Naive thymus-derived CD8-positive, alpha-beta T cell (primary cell): ENCODE measurements around the gene RAP1B. TPM values are rescaled to one million over a fixed set of nuclear protein-coding genes. Genes with fewer than 3 reads are reported as not detected.

Experiments
- ATAC-seq, 2 donors: fragments of 150-1000 bp; cut with Tn5 transposase in 1 of 2; sonication (Bioruptor Pico), chemical (Tn5 transposase) in 1 of 2; 1 replicate in 1 of 2; 2 replicates in 1 of 2; pipeline ENCODE4 v1.10.0; 2021; ENCODE audit warnings: mild to moderate bottlenecking in 2 of 2, moderate library complexity in 2 of 2
- POLR2A ChIA-PET: fragments of 350-600 bp; sonication (Branson Sonifier 250); formaldehyde crosslinking; loops from one replicate; lab custom pipeline; 2021; ENCODE audit warnings: antibody characterized with exemption; lab: Charles Lee
- DNase-seq, 10 donors: peaks; one replicate each; pipeline versions ENCODE4 v3.0.0 to v3.0.0-alpha.2; 2020 to 2022
- H3K27ac Mint-ChIP-seq, 10 donors: one replicate each; pipeline ENCODE4 v1.8.0; 2020 to 2022; ENCODE audit warnings: mild to moderate bottlenecking in 10 of 10, mixed read lengths in 10 of 10, moderate library complexity in 4 of 10, inconsistent platforms in 1 of 10
- H3K27me3 Mint-ChIP-seq, 5 donors: one replicate each; pipeline ENCODE4 v1.8.0; 2021 to 2022; ENCODE audit warnings: mixed read lengths in 5 of 5
- H3K36me3 Mint-ChIP-seq, 3 donors: one replicate each; pipeline ENCODE4 v1.8.0; 2020 to 2022; ENCODE audit warnings: mixed read lengths in 3 of 3, mild to moderate bottlenecking in 2 of 3, inconsistent platforms in 1 of 3
- H3K4me1 Mint-ChIP-seq, 4 donors: one replicate each; pipeline ENCODE4 v1.8.0; 2021 to 2022; ENCODE audit warnings: mixed read lengths in 4 of 4
- H3K4me3 Mint-ChIP-seq, 10 donors: one replicate each; pipeline ENCODE4 v1.8.0; 2020 to 2022; ENCODE audit warnings: mild to moderate bottlenecking in 10 of 10, mixed read lengths in 10 of 10, moderate library complexity in 6 of 10, inconsistent platforms in 1 of 10
- H3K9me3 Mint-ChIP-seq, 9 donors: one replicate each; pipeline ENCODE4 v1.8.0; 2020 to 2022; ENCODE audit warnings: mixed read lengths in 9 of 9, mild to moderate bottlenecking in 3 of 9, inconsistent platforms in 1 of 9, moderate library complexity in 1 of 9
- polyA plus RNA-seq, 3 donors: library from polyadenylated mRNA; unstranded; fragments of 300-500 nt; fragmentation: Illumina TruSeq; gene quantifications; one replicate each; pipeline ENCODE4 v1.2.3, GENCODE V29; 2021
- total RNA-seq, 8 experiments: library from RNA in 2 of 8; stranded (reverse) in 2 of 8; gene quantifications; one replicate each; pipeline ENCODE4 v1.2.3 and lab custom pipeline; 2021 to 2026

RAP1B gene
- total RNA-seq (100 to 1,000 TPM; 254 to 288 TPM), polyA plus RNA-seq (100 to 1,000 TPM; 562 to 708 (median 574) TPM), total RNA-seq (lab: John Stamatoyannopoulos, UW) (140 to 181 (median 163) reads per million in 6 experiments)

DNA sequence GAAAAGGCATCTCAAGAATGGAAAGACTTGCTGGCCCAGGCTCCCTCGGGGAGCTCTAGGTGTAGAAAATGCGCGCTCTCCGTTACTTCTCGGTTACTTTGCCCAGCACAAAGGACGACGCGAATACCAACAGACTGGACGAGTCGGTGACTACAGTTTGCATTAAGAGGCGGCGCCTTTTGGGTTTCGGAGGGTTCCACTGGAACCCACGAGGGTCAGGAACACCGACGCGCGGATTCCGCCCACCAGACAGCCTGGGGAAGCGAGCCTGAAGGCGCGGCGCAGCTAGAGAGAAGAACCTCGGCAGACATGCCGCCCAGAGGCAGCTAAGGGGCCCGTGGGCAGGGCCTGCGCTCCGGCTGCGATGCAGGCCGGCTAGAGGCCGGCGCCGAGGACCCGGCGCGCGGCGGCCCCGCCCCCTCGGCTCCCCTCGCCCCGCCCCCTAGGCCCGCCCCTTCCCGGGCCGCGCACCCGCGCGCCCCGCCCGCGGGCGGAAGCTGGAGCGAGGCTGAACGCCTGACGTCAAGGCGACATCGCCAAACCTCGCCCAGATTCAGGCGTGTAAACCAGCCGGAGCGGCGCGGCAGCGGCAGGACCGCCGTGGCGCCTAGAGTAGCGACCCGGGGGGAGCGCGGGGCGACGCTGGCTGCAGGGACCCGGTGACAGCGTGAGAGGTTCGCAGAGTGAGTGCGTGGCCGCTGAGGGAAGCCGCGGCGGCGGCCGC, at the start of gene RAP1B:
Gene RAP1B (plus strand): TSS at position 530 of the 724 bp plus-strand sequence. CDS start 37,826 bp downstream, outside the sequence.
- Mint-ChIP-seq H3K27ac (peak within 1 kb of the TSS; percentile 97 to 99 (median 98)), H3K36me3 (peaks cover 7 to 33% (median 10%) of the 10 kb centered on the region in 3 donors), H3K4me1 (peaks cover 22 to 52% (median 46%) of the 10 kb centered on the region in 4 donors), H3K9me3 (no peaks in the 10 kb centered on the region), H3K27me3 (no peaks in the 10 kb centered on the region), H3K4me3 (peak within 1 kb of the TSS; percentile 95 to 99 (median 98))
- POLR2A ChIA-PET: interaction anchor here (0.6 to 9.1 kb wide), 41 partner anchors 8 to 962 kb away, joined by 3 to 129 read pairs (median 5); partner anchors contain the start of genes DYRK2, MDM2, NUP107 and SLC35E3
- DNase-seq (peak; percentile 83 to 94 (median 89)), ATAC-seq (peak; percentile 79 to 82)

DNA sequence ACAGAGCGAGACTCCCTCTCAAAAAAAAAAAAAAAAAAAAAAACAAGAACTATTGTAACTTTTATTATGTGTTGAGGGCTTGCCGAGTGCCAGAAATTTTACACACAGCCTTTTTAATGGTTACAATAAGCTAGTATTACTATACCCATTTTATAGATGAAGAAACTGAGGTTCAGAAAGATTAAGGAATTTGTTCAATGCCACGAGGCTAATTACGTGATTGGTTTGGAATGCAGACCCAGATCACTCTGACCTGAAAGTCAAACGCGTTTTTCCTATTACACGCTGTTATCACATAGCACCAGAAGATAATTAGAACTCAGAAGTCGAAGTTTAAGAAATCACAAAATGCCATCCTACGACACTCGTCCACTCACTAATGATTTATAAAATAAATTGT, 48.9 kb upstream of the RAP1B start:
- Mint-ChIP-seq H3K4me3 (no peak overlapping the region), H3K4me1 (peaks cover 24 to 43% (median 39%) of the 10 kb centered on the region in 4 donors), H3K9me3 (no peaks in the 10 kb centered on the region), H3K36me3 (no peaks in the 10 kb centered on the region), H3K27ac (peak overlapping the region in 2 of 10 donors; percentile 25 to 27), H3K27me3 (no peaks in the 10 kb centered on the region)
- POLR2A ChIA-PET: interaction anchor here (0.6 kb wide), 1 partner anchor 99 kb away, joined by 3 read pairs; no protein-coding TSS in a partner anchor
- DNase-seq (no peak), ATAC-seq (no peak)

DNA sequence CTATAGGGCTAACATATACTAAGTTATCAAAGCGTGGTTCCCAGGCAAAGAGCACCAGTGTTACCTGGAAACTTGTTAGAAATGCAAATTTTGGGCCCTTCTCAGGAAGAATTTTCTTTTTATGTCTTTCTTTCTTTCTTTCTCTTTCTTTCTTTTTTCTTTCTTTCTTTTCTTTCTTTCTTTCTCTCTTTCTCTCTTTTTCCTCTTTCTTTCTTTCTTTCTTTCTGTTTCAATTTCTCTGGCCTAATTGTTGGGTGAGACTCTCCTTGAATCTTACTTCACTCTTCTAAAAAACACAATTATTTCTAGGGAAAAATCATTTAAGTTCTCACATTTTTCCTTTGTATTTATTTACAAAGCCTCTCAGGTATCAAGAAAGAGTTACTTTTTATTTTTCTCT, 46.5 kb upstream of the RAP1B start:
- POLR2A ChIA-PET: interaction anchor here (1.8 to 2.0 kb wide), 2 partner anchors 23 to 46 kb away, joined by 4 to 8 read pairs; partner anchors contain the start of gene RAP1B
- H3K27me3 Mint-ChIP-seq: no peaks in the 10 kb centered on the region
- no peak for ATAC-seq
- peaks cover 15 to 29% (median 25%) of the 10 kb centered on the region in 4 donors for H3K4me1 Mint-ChIP-seq
- no peaks in the 10 kb centered on the region for H3K9me3 Mint-ChIP-seq
- no peak for DNase-seq
- H3K36me3 Mint-ChIP-seq: no peaks in the 10 kb centered on the region
- H3K4me3 Mint-ChIP-seq: peak overlapping the region in 3 of 10 donors; percentile 1 to 74 (median 49)
- peak overlapping the region in 8 of 10 donors; percentile 10 to 96 (median 40) for H3K27ac Mint-ChIP-seq

DNA sequence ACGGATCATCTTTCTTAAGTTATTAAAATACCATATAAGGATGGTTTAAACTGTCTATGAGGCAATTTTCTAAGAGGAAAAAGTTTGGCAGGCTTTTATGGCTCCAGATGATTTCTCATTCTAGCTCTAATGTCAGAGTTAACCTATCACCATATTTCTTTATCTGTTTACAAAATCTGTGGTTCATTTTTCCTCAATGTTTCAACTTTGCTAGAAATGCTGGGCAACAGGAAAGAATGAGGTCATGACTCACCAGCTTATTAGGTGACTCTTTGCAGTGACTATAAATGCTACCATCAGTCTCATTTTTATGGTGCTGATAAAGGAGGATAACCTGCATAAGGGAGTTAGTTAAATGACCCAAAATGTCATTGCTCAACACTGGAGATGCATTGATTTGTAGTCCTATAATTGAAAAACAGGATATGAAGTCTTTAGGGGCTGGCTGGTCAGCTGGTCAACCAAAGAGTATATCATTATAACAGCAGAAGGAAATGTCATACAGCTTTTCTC, 45.3 kb upstream of the RAP1B start:
- no peak for DNase-seq
- Mint-ChIP-seq H3K36me3 (no peaks in the 10 kb centered on the region), H3K27me3 (no peaks in the 10 kb centered on the region), H3K4me3 (no peak overlapping the region), H3K27ac (peak overlapping the region in 1 of 10 donors; percentile 31), H3K4me1 (peaks cover 11 to 23% (median 22%) of the 10 kb centered on the region in 4 donors), H3K9me3 (no peaks in the 10 kb centered on the region)
- POLR2A ChIA-PET: interaction anchor here (0.7 to 2.0 kb wide), 4 partner anchors 16 to 48 kb away, joined by 3 to 8 read pairs (median 4); no protein-coding TSS in a partner anchor
- peak in 1 of 2 donors; percentile 44 for ATAC-seq

DNA sequence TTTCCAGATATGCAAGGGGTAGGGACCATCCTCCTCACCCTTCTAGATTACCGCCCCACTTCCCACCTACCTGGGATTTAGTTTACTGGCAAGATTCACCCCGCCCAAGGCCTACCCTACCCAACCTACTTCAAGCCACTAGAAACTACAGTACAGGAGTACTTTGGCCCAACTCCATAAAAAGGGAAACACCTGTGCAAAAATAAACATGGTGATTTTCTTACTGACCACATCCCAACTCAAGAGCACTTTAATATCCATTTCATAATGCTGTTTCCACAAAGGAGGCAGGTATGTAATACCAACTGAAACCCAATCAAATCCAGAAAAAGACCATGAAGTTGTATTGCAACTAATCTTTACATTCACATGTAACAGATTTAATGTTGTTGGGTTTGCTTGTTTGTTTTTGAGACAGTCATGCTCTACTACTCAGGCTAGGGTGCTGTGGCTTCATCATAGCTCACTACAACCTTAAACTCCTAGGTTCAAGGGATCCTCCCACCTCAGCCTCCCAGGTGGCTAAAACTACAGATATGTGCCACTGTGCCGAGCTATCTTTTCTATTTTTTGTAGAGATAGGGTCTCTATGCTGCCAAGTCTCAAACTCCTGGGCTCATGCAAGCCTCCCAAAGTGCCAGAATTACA, 41.7 kb upstream of the RAP1B start:
- ATAC-seq (no peak), DNase-seq (no peak)
- Mint-ChIP-seq H3K4me3 (no peak overlapping the region), H3K36me3 (no peaks in the 10 kb centered on the region), H3K9me3 (no peaks in the 10 kb centered on the region), H3K27me3 (no peaks in the 10 kb centered on the region), H3K27ac (peak overlapping the region in 1 of 10 donors; percentile 68), H3K4me1 (peaks cover 9 to 39% (median 32%) of the 10 kb centered on the region in 4 donors)
- POLR2A ChIA-PET: interaction anchor here (0.5 to 0.7 kb wide), 3 partner anchors 38 to 871 kb away, joined by 3 to 6 read pairs (median 4); no protein-coding TSS in a partner anchor

DNA sequence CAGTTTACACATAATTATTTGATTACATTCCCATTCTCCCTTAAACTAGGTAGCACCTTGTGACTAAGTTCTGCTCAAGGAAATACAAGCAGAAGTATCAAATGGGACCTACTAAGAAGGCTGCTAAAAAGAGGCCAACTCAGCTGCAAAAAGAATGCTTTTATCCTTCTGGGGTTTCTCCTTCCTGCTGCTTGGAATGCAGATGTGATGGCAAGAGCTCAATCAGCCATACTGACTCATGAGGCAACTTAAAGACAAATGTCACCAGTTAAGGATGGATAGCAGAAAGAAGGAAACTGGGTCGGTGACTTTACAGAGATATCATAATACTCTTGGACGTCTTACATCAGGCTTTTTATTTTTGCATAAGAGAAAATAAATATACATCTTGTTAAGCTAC, 38.0 kb upstream of the RAP1B start:
- Mint-ChIP-seq H3K9me3 (no peaks in the 10 kb centered on the region), H3K4me3 (peak overlapping the region in 1 of 10 donors; percentile 15), H3K27me3 (no peaks in the 10 kb centered on the region), H3K27ac (peak overlapping the region in 7 of 10 donors; percentile 4 to 68 (median 30)), H3K36me3 (no peaks in the 10 kb centered on the region), H3K4me1 (peaks cover 7 to 36% (median 22%) of the 10 kb centered on the region in 4 donors)
- POLR2A ChIA-PET: interaction anchor here (0.7 to 2.2 kb wide), 4 partner anchors 9 to 38 kb away, joined by 3 to 7 read pairs (median 6); partner anchors contain the start of gene RAP1B
- no peak for ATAC-seq
- no peak for DNase-seq

DNA sequence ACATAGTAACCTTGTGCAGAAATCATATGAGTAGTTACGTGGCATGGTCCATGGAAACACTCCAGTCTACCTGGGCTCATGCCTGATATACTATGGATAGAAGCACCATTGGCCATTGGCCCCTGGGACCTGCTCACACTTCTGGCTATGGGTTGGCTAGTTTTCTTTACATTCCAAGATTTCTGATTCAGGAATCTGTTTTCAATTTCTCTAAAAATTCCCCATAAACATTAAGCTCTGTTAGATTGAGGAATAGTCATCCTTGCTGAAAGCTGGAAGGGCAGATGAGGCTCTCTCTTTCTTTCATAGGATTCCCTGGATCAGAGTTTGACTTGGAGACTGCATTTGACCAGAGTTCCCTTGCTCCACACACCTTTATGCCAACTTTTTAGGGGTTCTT, 37.3 kb upstream of the RAP1B start:
- no peaks in the 10 kb centered on the region for H3K27me3 Mint-ChIP-seq

DNA sequence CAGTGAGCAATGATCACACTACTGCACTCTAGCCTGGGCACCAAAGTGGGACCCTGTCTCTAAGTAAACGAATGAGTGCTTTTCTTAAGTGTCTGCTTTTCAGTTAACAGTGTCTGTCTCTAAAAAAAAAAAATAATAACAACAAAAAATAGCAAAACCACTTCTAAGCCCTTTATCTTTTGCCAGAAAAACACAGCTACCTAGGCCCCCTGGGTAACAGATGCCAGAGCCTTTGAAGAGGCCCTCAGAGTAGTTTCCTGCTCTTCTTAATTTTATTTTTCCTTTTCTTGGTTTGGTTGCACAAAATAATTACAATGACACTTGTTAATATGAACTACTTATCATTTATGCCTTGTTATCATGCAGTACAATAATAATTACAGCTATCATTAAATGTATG, 32.8 kb upstream of the RAP1B start:
- peak in 2 of 10 donors; percentile 44 to 45 for DNase-seq
- Mint-ChIP-seq H3K27ac (peak overlapping the region; percentile 47 to 94 (median 92)), H3K9me3 (no peaks in the 10 kb centered on the region)

More for the DNA sequence above, 37.3 kb upstream of the RAP1B start:
- POLR2A ChIA-PET: interaction anchor here (0.8 to 1.4 kb wide), 2 partner anchors 34 to 37 kb away, joined by 3 to 6 read pairs; partner anchors contain the start of gene RAP1B
- no peaks in the 10 kb centered on the region for H3K36me3 Mint-ChIP-seq
- H3K4me1 Mint-ChIP-seq: peaks cover 9 to 44% (median 30%) of the 10 kb centered on the region in 4 donors
- DNase-seq: no peak
- H3K27ac Mint-ChIP-seq: peak overlapping the region in 1 of 10 donors; percentile 25
- no peak for ATAC-seq
- H3K4me3 Mint-ChIP-seq: no peak overlapping the region
- H3K9me3 Mint-ChIP-seq: no peaks in the 10 kb centered on the region

DNA sequence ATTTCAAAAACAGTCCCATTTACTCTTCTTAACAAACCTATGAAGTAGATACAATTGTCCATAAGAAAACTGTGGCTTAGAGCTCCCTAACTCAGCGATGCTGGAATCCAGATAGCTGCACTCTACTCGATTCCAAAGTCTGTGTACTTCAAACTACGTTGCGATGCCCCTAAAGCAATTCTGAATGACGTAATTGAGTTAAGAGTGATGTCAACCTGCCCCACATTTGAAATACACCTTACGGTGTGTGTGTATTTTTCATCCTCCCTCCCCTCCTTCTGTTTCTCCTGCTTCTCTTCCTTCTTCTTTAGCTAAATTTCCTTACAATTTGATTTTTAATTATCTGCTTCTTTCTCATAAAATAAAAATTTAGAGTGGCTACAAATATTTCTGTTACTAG, 31.9 kb upstream of the RAP1B start:
- POLR2A ChIA-PET: interaction anchor here (0.7 to 5.1 kb wide), 14 partner anchors 8 to 214 kb away, joined by 3 to 52 read pairs (median 5); partner anchors contain the start of gene RAP1B
- peak overlapping the region; percentile 81 to 94 (median 92) for H3K27ac Mint-ChIP-seq
- H3K9me3 Mint-ChIP-seq: no peaks in the 10 kb centered on the region
- H3K4me1 Mint-ChIP-seq: peaks cover 17 to 58% (median 42%) of the 10 kb centered on the region in 4 donors
- H3K36me3 Mint-ChIP-seq: no peaks in the 10 kb centered on the region
- H3K27me3 Mint-ChIP-seq: no peaks in the 10 kb centered on the region
- peak overlapping the region in 9 of 10 donors; percentile 59 to 75 (median 70) for H3K4me3 Mint-ChIP-seq
- DNase-seq (no peak), ATAC-seq (peak; percentile 24 to 61)

More for the DNA sequence above, 32.8 kb upstream of the RAP1B start:
- Mint-ChIP-seq H3K36me3 (no peaks in the 10 kb centered on the region), H3K27me3 (no peaks in the 10 kb centered on the region), H3K4me3 (peak overlapping the region; percentile 1 to 70 (median 54)), H3K4me1 (peaks cover 15 to 53% (median 35%) of the 10 kb centered on the region in 4 donors)
- ATAC-seq: peak; percentile 59 to 64
- POLR2A ChIA-PET: interaction anchor here (0.5 to 5.1 kb wide), 13 partner anchors 9 to 213 kb away, joined by 3 to 52 read pairs (median 4); partner anchors contain the start of gene RAP1B

DNA sequence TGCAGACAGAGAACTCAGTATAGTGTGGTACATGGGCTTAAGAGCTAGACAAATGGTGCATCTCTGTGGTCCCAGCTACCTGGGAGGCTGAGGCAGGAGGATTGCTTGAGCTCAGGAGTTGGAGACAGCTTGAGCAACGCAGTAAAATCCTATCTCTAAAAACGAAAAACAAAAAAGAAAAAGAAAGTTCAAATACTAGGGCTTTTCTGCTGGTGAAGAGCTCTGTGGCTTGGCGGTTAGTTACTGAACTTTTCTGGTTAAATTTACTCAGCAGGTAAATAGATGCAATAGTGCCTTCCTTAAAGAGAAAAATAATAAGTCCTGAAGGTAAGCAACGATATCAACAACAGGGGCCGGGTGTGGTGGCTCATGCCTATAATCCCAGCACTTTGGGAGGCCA, 31.4 kb upstream of the RAP1B start:
- Mint-ChIP-seq H3K9me3 (no peaks in the 10 kb centered on the region), H3K27me3 (no peaks in the 10 kb centered on the region), H3K4me1 (peaks cover 17 to 62% (median 46%) of the 10 kb centered on the region in 4 donors), H3K36me3 (no peaks in the 10 kb centered on the region), H3K4me3 (peak overlapping the region; percentile 59 to 75 (median 68)), H3K27ac (peak overlapping the region; percentile 81 to 94 (median 92))
- DNase-seq (peak in 2 of 10 donors; percentile 44), ATAC-seq (peak; percentile 61 to 63)
- POLR2A ChIA-PET: interaction anchor here (0.6 to 5.1 kb wide), 12 partner anchors 8 to 214 kb away, joined by 3 to 52 read pairs (median 6); partner anchors contain the start of gene RAP1B

DNA sequence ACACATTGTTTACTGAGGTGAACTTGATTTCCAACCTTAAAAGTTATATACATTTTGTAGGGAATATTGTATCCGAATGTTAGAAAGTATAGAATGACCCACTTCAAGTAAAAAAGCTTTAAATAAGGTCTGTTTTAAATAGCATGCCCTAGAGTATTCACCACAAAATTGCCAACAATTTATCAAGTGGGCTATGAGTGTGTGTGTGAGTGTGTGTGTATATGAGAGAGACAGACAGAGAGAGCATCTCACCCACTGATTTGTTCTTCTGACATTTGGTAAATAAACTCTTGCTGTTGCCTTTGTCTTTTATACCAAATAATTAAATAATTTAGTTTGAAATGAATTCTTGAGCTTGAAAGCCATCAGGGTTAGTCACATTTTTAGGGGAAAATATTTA, 29.8 kb upstream of the RAP1B start:
- ATAC-seq (no peak), DNase-seq (no peak)
- no peaks in the 10 kb centered on the region for H3K36me3 Mint-ChIP-seq
- peak overlapping the region in 2 of 10 donors; percentile 13 to 73 for H3K27ac Mint-ChIP-seq
- H3K4me3 Mint-ChIP-seq: no peak overlapping the region
- POLR2A ChIA-PET: interaction anchor here (0.7 to 5.1 kb wide), 7 partner anchors 9 to 107 kb away, joined by 3 to 52 read pairs (median 3); partner anchors contain the start of gene RAP1B
- peaks cover 18 to 71% (median 56%) of the 10 kb centered on the region in 4 donors for H3K4me1 Mint-ChIP-seq
- no peaks in the 10 kb centered on the region for H3K27me3 Mint-ChIP-seq
- no peaks in the 10 kb centered on the region for H3K9me3 Mint-ChIP-seq
